Measurements from ENCODE around the gene RPS6KB1. TPM values are rescaled to one million over a fixed set of nuclear protein-coding genes. Genes with fewer than 3 reads are reported as not detected.
"Not testable (repeated sequence)": the region's sequence is repeated elsewhere in the genome, so short reads cannot be mapped to it uniquely, and the experiment has no call there.

RPS6KB1 gene
- total RNA-seq, 1 donor from 2014 or later = 34.9 TPM

DNA sequence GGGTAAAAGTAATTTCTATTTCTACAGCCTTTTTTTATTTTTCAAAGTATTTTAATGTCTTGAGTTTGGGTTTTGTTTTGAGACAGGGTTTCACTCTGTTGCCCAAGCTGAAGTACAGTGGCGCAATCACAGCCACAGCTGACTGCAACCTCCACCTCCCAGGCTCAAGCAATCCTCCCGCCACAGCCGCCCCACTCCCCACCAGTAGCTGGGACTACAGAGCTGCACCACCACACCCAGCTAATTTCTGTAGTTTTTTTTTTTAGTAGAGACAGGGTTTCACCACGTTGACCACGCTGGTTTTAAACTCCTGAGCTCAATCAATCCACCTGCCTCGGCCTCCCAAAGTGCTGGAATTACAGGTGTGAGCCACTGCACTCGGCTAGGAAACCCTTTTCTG is 44.1 kb upstream of the RPS6KB1 start:
- H3K27ac ChIP-seq = peak overlapping the region; percentile 98
- peak; percentile 70 for ATAC-seq
- H3K27me3 ChIP-seq = no peaks in the 10 kb centered on the region
- TF ChIP-seq, protein P1, sequence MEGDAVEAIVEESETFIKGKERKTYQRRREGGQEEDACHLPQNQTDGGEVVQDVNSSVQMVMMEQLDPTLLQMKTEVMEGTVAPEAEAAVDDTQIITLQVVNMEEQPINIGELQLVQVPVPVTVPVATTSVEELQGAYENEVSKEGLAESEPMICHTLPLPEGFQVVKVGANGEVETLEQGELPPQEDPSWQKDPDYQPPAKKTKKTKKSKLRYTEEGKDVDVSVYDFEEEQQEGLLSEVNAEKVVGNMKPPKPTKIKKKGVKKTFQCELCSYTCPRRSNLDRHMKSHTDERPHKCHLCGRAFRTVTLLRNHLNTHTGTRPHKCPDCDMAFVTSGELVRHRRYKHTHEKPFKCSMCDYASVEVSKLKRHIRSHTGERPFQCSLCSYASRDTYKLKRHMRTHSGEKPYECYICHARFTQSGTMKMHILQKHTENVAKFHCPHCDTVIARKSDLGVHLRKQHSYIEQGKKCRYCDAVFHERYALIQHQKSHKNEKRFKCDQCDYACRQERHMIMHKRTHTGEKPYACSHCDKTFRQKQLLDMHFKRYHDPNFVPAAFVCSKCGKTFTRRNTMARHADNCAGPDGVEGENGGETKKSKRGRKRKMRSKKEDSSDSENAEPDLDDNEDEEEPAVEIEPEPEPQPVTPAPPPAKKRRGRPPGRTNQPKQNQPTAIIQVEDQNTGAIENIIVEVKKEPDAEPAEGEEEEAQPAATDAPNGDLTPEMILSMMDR (IDR thresholded peaks at IDR 0.05) = no peak
- no peak overlapping the region for H3K4me3 ChIP-seq
- no peaks in the 10 kb centered on the region for H3K36me3 ChIP-seq
- intact Hi-C loops (cut with DNase I) = no loop called here
- peaks cover 74% of the 10 kb centered on the region for H3K4me1 ChIP-seq
- DNase-seq = peak; percentile 92
- H3K9me3 ChIP-seq = no peaks in the 10 kb centered on the region

DNA sequence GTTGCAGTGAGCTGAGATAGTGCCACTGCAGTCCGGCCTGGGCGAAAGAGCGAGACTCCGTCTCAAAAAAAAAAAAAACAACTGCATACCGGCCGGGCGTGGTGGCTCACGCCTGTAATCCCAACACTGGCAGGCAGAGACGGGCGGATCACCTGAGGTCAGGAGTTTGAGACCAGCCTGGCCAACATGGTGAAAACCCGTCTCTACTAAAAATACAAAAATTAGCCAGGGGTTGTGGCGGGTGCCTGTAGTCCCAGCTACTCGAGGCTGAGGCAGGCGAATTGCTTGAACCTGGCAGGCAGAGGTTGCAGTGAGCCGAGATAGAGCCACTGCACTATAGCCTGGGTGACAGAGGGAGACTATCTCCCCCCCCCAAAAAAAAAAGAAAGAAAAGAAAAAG is 42.6 kb upstream of the RPS6KB1 start:
- H3K9me3 ChIP-seq; H3K36me3 ChIP-seq; DNase-seq; ATAC-seq; H3K27me3 ChIP-seq; H3K27ac ChIP-seq; intact Hi-C loops (cut with DNase I); H3K4me3 ChIP-seq: not testable (repeated sequence)
- peaks cover 61% of the 10 kb centered on the region for H3K4me1 ChIP-seq

DNA sequence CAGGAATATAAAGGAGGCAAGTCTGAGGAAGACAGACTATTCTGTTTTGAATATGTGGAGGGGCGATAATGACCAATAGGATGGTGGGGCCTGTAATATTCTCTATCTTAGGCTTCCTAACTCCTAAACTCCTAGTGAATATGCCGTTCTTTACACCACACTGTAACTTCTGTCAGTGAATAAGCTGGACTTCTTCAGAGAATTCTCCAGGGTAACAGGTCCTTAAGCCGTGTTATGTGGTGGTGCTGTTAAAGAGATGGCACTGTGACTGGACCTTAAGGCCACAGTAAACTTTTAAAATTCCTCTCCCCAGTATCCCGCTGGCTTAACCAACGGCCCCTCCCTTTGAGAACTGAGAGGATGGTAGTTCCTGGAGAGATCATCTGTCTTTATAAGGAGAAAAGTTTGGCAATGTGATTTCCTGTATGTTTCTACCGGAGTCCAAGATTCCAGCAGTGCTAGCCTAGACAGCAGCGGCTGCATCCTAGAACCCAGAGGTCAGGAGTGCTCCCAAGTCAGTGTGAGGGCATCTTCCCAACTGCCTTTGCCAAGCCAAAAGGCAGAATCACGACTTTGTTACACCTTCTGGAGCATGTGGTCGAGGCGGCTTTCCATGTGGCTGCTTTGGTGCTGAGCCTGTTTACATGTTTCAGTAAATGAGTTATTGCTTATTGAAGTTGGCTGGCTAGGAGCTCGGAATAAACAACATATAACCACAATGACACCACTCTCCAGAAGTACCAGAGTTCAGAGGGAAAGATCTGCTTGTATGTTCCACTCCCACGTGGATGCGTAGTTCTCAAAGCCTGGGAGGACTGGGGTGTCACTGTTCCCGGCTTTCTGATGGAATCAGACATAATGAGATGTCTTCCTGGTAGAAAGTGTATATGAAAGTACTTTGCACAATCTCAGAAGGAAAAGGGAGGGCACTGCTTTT is 41.2 kb upstream of the RPS6KB1 start:
- peak; percentile 4 for ATAC-seq
- peak overlapping the region; percentile 37 for H3K27ac ChIP-seq
- H3K4me3 ChIP-seq = no peak overlapping the region

DNA sequence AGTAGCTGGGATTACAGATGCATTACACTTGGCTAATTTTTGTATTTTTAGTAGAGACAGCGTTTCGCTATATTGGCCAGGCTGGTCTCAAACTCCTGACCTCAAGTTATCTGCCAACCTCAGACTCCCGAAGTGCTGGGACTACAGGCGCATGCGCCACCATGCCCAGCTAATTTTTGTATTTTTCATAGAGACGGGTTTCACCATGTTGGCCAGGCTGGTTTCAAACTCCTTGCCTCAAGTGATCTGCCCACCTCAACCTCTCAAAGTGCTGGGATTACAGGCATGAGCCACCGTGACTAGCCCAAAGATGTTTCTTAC is 40.1 kb upstream of the RPS6KB1 start:
- intact Hi-C loops (cut with DNase I); DNase-seq; H3K4me3 ChIP-seq; H3K27me3 ChIP-seq; H3K36me3 ChIP-seq; ATAC-seq; H3K9me3 ChIP-seq: not testable (repeated sequence)
- Histone ChIP-seq H3K4me1 (peaks cover 49% of the 10 kb centered on the region), H3K27ac (peak overlapping the region; percentile 37)

More for the DNA sequence above, 41.2 kb upstream of the RPS6KB1 start:
- no peak for DNase-seq
- Histone ChIP-seq H3K36me3 (no peaks in the 10 kb centered on the region), H3K27me3 (no peaks in the 10 kb centered on the region), H3K4me1 (peaks cover 60% of the 10 kb centered on the region), H3K9me3 (no peaks in the 10 kb centered on the region)
- intact Hi-C loops (cut with DNase I) = no loop called here
- TF ChIP-seq, protein P1 (IDR thresholded peaks at IDR 0.05) = no peak

DNA sequence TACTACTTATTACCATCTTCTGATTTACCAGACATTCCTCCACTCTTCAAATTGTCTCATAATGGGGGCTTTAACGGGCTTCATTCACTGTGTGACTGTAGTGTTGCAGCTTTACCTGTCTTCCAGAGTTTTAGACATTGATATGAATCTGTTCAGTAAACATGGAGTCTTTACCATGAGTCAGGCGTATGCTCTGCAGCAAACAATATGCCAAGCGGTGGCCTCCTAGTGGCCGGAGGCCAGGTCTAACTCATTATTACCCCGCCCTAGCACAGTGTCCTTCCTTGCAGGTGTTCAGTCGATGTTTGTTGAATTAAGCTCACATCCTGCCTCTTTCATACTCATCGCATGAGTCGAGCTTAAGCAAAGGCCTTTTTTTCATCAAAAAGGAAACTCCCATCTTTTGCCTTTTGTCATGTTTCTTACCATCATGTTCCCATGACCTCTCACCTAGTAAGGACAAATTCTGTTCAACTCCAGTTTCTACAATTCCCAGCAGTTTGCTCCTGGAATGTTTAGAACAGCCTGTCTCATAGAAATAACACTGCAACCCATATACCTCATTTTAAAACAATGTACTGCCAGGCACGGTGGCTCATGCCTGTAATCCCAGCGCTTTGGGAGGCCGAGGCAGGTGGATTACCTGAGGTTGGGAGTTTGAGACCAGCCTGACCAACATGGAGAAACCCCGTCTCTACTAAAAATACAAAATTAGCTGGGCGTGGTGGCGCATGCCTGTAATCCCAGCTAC is 39.6 kb upstream of the RPS6KB1 start:
- ATAC-seq (peak; percentile 53), DNase-seq (no peak)
- intact Hi-C loops (cut with DNase I) = no loop called here
- no peaks in the 10 kb centered on the region for H3K27me3 ChIP-seq
- H3K36me3 ChIP-seq = no peaks in the 10 kb centered on the region
- no peak overlapping the region for H3K4me3 ChIP-seq
- TF ChIP-seq, protein P1 (IDR thresholded peaks at IDR 0.05) = peak; percentile 30
- H3K4me1 ChIP-seq = peaks cover 43% of the 10 kb centered on the region
- H3K27ac ChIP-seq = peak overlapping the region; percentile 37
- H3K9me3 ChIP-seq = no peaks in the 10 kb centered on the region

DNA sequence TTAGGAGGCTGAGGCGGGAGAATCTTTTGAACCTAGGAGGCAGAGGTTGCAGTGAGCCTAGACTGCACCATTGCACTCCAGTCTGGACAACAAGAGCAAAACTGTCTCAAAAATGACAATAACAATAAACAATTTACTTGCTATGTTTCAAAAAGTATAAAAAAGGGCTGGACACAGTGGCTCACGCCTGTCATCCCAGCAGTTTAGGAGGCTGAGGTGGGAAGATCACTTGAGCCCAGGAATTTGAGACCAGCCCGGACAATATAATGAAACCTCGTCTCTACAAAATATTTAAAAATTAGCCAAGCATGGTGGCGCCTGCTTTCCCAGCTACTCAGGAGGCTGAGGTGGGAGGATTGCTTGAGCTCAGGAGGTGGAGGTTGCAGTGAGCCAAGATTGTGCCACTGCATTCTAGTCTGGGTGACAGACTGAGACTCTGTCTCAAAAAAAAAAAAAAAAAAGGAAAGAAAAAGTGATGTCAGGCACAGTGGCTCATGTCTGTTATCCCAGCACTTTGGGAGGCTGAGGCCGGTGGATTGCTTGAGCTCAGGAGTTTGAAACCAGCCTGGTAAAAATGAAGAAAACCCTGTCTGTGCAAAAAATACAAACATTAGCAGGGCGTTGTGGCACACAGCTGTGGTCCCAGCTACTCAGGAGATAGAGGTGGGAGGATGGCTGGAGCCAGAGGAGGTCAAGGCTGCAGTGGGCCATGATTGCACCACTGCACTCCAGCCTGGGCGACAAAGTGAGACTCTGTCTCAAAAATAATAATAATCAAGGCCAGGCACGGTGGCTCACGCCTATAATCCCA is 38.8 kb upstream of the RPS6KB1 start:
- H3K27me3 ChIP-seq; H3K4me3 ChIP-seq; H3K36me3 ChIP-seq; H3K27ac ChIP-seq; H3K9me3 ChIP-seq; ATAC-seq; intact Hi-C loops (cut with DNase I); DNase-seq: not testable (repeated sequence)
- H3K4me1 ChIP-seq = peaks cover 37% of the 10 kb centered on the region
